GM12873 (cell line): Measurements from ENCODE around the gene NUDT14.

ENCODE experiments used
- CTCF ChIP-seq: IDR thresholded peaks from 2 replicates; pipeline ENCODE4 v1.5.1; 2012; ENCODE audit warnings: low read depth, mild to moderate bottlenecking, moderate library complexity, low read length, control low read depth; ENCODE audit not compliant: insufficient read depth; ENCODE audit errors: missing control alignments

NUDT14 gene

GRCh38 chr14:105178868-105179140 is 2.3 kb downstream of the NUDT14 start:
- TF ChIP-seq CTCF, result no peak

GRCh38 chr14:105178069-105178867 is 2.8 kb downstream of the NUDT14 start:
- TF ChIP-seq CTCF, result no peak

GRCh38 chr14:105177082-105177481 is 4.0 kb downstream of the NUDT14 start:
- TF ChIP-seq CTCF, result no peak

GRCh38 chr14:105176513-105176912 is 4.6 kb downstream of the NUDT14 start:
- no peak for TF ChIP-seq CTCF

- no peak for TF ChIP-seq CTCF
Observed at GRCh38 chr14:105173901-105174894, 6.9 kb downstream of the NUDT14 start.

GRCh38 chr14:105173145-105173544 is 8.0 kb downstream of the NUDT14 start:
- no peak for TF ChIP-seq CTCF

DNA sequence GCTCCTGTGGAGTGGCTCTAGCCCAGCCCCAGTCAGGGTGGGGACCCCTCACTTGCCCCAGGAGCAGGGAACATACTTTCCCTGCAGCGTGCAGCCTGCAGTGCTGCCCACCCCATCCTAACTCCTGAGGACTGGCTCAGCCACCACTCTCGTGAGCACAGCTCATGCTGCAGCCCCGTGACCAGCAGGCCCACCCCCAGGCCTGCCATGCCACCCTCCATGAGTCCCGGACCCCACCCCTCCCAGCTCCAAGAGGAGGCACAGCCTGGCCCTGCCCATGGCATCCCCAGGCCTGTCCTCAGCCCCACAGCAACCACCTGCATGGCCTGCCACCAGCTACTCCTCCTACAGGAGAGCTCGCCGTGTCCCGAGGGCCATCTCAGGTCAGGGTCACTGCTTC is 8.6 kb downstream of the NUDT14 start:
- TF ChIP-seq CTCF, result no peak
